GM12891 (cell line): Measurements from ENCODE around the gene SUPV3L1.

Source experiments
- POLR2A ChIP-seq: IDR thresholded peaks from 2 replicates; pipeline ENCODE4 v1.6.1; 2011; ENCODE audit warnings: low read depth, low read length, control low read depth
- POLR2AphosphoS5 ChIP-seq: IDR thresholded peaks from 2 replicates; pipeline ENCODE4 v1.6.1; 2011; ENCODE audit warnings: low read depth, low read length, control low read depth
- SPI1 ChIP-seq: IDR thresholded peaks from 2 replicates; pipeline ENCODE4 v1.6.1; 2011; ENCODE audit warnings: low read depth, low read length, control low read depth
- TAF1 ChIP-seq: IDR thresholded peaks from 2 replicates; pipeline ENCODE4 v1.6.1; 2011; ENCODE audit warnings: low read depth, low read length, control low read depth

DNA sequence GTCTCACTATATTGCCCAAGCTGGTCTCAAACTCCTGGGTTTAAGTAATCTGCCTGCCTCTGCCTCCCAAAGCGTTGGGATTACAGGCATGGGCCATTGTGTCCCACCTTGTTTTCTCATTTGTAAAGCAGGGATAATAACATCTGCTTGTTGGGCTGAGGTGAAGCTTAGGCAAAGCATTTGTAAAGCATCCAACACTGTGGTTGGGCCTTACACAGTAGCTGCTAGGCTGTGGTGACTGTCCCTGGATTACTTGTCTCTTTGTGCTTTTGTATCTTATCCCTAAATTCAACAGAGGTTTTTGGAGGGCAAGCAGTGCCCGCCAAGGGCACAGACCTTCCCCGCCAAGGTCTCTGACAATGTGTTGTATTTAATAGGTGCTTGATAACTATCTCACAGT, 54.4 kb downstream of the SUPV3L1 start:
- TF ChIP-seq POLR2AphosphoS5 (no peak), POLR2A (no peak), TAF1 (no peak), SPI1 (no peak)
